Ovary (tissue), 3 donors: ENCODE results near the gene ACHE.
"Not testable (repeated sequence)": the region's sequence is repeated elsewhere in the genome, so short reads cannot be mapped to it uniquely, and the experiment has no call there.

Experiments
- POLR2A ChIP-seq: fragments of 450-650 bp; IDR thresholded peaks from one replicate; pipeline ENCODE4 v1.6.1; 2017; ENCODE audit warnings: antibody characterized with exemption, mild to moderate bottlenecking, moderate library complexity
- TF ChIP-seq, protein P1 (sequence below), 3 donors: fragments of 450-650 bp in 2 of 3; fragments of 200-600 bp in 1 of 3; IDR thresholded peaks; one replicate each; pipeline versions ENCODE4 v1.5.1 to v1.8.0; 2016 to 2022; ENCODE audit warnings: antibody characterized with exemption in 3 of 3, mild to moderate bottlenecking in 1 of 3
- donor health status: DM: no; HTN: no; CAD: no.

DNA sequence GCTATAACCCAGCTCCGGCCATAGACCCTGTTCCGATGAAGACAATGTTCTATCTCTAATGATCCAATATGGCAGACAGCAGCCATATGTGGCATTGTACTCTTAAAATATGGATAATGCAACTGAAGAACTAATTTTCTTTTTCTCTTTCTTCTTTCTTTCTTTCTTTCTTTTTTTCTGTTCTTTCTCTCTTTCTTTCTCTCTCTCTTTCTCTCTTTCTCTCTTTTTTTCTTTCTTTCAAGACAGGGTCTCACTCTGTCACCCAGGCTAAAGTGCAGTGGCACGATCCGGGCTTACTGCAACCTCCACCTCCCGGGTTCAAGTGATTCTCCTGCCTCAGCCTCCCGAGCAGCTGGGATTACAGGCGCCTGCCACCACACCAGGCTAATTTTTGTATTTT is 40.5 kb upstream of the ACHE start:
- TF ChIP-seq, protein P1, sequence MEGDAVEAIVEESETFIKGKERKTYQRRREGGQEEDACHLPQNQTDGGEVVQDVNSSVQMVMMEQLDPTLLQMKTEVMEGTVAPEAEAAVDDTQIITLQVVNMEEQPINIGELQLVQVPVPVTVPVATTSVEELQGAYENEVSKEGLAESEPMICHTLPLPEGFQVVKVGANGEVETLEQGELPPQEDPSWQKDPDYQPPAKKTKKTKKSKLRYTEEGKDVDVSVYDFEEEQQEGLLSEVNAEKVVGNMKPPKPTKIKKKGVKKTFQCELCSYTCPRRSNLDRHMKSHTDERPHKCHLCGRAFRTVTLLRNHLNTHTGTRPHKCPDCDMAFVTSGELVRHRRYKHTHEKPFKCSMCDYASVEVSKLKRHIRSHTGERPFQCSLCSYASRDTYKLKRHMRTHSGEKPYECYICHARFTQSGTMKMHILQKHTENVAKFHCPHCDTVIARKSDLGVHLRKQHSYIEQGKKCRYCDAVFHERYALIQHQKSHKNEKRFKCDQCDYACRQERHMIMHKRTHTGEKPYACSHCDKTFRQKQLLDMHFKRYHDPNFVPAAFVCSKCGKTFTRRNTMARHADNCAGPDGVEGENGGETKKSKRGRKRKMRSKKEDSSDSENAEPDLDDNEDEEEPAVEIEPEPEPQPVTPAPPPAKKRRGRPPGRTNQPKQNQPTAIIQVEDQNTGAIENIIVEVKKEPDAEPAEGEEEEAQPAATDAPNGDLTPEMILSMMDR (IDR thresholded peaks at IDR 0.05): not testable (repeated sequence)
- not testable (repeated sequence) for TF ChIP-seq POLR2A
